Esophagus muscularis mucosa (tissue), 4 donors: ENCODE results near the gene LILRB4. TPM values are rescaled to one million over a fixed set of nuclear protein-coding genes. Genes with fewer than 3 reads are reported as not detected.
"Not testable (repeated sequence)": the region's sequence is repeated elsewhere in the genome, so short reads cannot be mapped to it uniquely, and the experiment has no call there.

Source experiments
- DNase-seq: peaks from one replicate; pipeline ENCODE4 v3.0.0-alpha.2; 2017; ENCODE audit errors: extremely low spot score
- H3K27ac ChIP-seq, 4 donors: fragments of 200-600 bp; sonication (generic); replicated peaks in 1 of 4; 1 replicate in 3 of 4; 2 replicates in 1 of 4; pipeline ENCODE4 v1.5.1; 2016 to 2019; ENCODE audit warnings: mild to moderate bottlenecking in 1 of 4
- H3K27me3 ChIP-seq, 4 donors: fragments of 200-600 bp; sonication (generic); one replicate each; pipeline versions ENCODE4 v1.5.1 to v1.6.0; 2016 to 2019
- H3K36me3 ChIP-seq, 4 donors: fragments of 200-600 bp; sonication (generic); one replicate each; pipeline ENCODE4 v1.5.1; 2016 to 2019
- H3K4me1 ChIP-seq, 4 donors: fragments of 200-600 bp; sonication (generic); one replicate each; pipeline ENCODE4 v1.5.1; 2016 to 2019
- H3K4me3 ChIP-seq, 4 donors: fragments of 200-600 bp; sonication (generic); 1 replicate in 2 of 4; 2 replicates in 2 of 4; pipeline ENCODE4 v1.5.1; 2016 to 2019; ENCODE audit warnings: mild to moderate bottlenecking in 4 of 4, moderate library complexity in 1 of 4
- H3K9me3 ChIP-seq, 4 donors: fragments of 200-600 bp; sonication (generic); 1 replicate in 3 of 4; 2 replicates in 1 of 4; pipeline ENCODE4 v1.5.1; 2016 to 2019
- CTCF ChIP-seq, 3 experiments: fragments of 200-600 bp in 2 of 3; fragments of 450-650 bp in 1 of 3; sonication (generic) in 2 of 3; IDR thresholded peaks; one replicate each; pipeline ENCODE4 v1.5.1; 2017 to 2019; ENCODE audit warnings: antibody characterized with exemption in 3 of 3, mild to moderate bottlenecking in 2 of 3, moderate library complexity in 1 of 3
- EP300 ChIP-seq: sonication (generic); formaldehyde crosslinking; IDR thresholded peaks from one replicate; pipeline ENCODE4 v1.6.1; 2017; ENCODE audit warnings: antibody characterized with exemption
- POLR2A ChIP-seq: fragments of 450-650 bp; IDR thresholded peaks from one replicate; pipeline ENCODE4 v1.6.1; 2017; ENCODE audit warnings: antibody characterized with exemption, moderate library complexity, mild to moderate bottlenecking, low read depth
- POLR2AphosphoS5 ChIP-seq, 2 donors: sonication (generic); formaldehyde crosslinking; IDR thresholded peaks; one replicate each; pipeline ENCODE4 v1.6.1; 2017; ENCODE audit warnings: antibody characterized with exemption in 2 of 2
- WGBS: methylation state at CpG from one replicate; pipeline ENCODE4 v1.1.5; 2018; 5-methylcytosine and 5-hydroxymethylcytosine counted together
- intact Hi-C: fragments of 100-400 bp; cut with DNase I; formaldehyde crosslinking; loops from one replicate; pipeline ENCODE4 v1.15.1; 2023
- total RNA-seq, 4 donors: library from RNA; depleted of rRNA; stranded (reverse); fragments of >200 nt; gene quantifications; one replicate each; pipeline versions ENCODE4 v1.1.0 to v1.2.1, GENCODE V29; 2016

Gene LILRB4
- total RNA-seq, 4 donors from 2014 or later: 4.9 to 16.2 (median 6.5) TPM

DNA sequence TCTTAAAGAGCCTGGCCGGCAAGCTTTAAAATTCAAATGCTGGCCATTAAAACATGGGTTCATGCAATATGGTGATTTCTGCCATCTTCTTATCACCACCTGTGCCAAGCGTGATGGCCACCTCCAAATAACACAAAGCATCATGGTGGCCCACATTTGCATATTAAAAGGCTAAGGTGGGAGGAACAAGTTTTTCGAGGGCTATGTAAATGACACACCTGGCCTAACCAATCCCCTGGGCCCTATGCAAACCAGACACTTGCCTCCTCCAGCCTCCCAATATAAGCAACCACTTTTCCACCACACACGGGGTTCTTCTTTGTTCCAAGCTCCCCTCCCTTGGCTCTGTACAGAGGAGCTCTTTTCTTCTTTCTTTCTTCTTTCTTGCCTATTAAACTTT is 14.4 kb downstream of the LILRB4 start:
- intact Hi-C loops: no loop called here
- Histone ChIP-seq H3K4me3 (no peak overlapping the region), H3K36me3 (no peaks in the 10 kb centered on the region), H3K9me3 (no peaks in the 10 kb centered on the region), H3K4me1 (no peaks in the 10 kb centered on the region), H3K27me3 (peaks cover 0 to 40% (median 0%) of the 10 kb centered on the region in 4 donors), H3K27ac (no peak overlapping the region)
- TF ChIP-seq POLR2AphosphoS5 (IDR thresholded peaks at IDR 0.05) (no peak), EP300 (no peak), CTCF (IDR thresholded peaks at IDR 0.05) (no peak), POLR2A (no peak)
- no peak for DNase-seq
- WGBS: 53% methylated on average over 4 of the region's 4 CpGs

DNA sequence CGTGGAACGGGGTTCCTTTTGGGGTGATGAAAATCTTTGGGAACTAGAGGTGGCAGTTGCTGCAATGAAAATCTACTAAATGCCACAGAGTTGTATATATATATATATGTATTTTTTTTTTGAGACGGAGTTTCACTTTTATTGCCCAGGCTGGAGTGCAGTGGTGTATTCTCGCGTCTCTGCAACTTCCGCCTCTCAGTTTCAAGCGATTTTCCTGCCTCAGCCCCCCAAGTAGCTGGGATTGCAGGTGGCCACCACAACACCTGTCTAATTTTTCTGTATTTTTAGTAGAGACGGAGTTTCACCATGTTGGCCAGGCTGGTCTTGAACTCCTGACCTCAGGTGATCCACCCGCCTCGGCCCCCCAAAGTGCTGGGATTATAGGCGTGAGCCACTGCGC is 18.8 kb downstream of the LILRB4 start:
- H3K4me3 ChIP-seq, H3K36me3 ChIP-seq, H3K27ac ChIP-seq, H3K9me3 ChIP-seq, H3K4me1 ChIP-seq, DNase-seq, intact Hi-C loops: not testable (repeated sequence)
- 85% methylated on average over 12 of the region's 12 CpGs for WGBS
- H3K27me3 ChIP-seq: peaks cover 0 to 55% (median 0%) of the 10 kb centered on the region in 4 donors

DNA sequence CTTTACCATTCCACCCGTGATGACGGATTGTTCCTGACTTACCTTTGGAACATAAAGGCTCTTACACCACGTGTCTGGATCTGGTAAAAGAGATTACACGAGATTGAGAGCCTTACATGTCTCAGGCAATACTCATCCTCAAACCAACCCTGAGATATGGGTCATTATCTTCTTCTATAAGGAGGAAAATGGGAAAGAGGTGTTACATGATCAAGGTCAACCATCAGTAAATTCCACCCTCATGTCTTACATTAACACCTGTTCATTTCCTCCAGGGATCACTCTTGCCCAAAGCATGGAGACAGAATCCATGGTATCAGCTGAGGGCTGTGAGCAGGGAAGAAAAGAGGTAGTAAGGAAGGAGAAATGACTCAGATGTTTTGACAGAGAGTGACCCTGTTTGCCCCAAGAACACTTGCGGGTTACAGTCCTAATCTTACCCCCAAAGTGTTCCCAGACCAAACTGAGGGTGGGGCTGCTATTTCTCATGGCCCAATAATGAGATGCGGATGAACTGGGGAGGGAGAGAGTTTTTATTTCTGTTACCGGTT is 19.6 kb downstream of the LILRB4 start:
- peaks cover 0 to 53% (median 0%) of the 10 kb centered on the region in 4 donors for H3K27me3 ChIP-seq
- intact Hi-C loops: no loop called here
- no peaks in the 10 kb centered on the region for H3K36me3 ChIP-seq
- no peaks in the 10 kb centered on the region for H3K4me1 ChIP-seq
- H3K9me3 ChIP-seq: no peaks in the 10 kb centered on the region
- TF ChIP-seq POLR2A (no peak), POLR2AphosphoS5 (IDR thresholded peaks at IDR 0.05) (no peak)
- 55% methylated on average over 7 of the region's 7 CpGs for WGBS
- no peak overlapping the region for H3K27ac ChIP-seq
- DNase-seq: no peak
- no peak overlapping the region for H3K4me3 ChIP-seq

GRCh38 chr19:54684527-54684926 is 21.7 kb downstream of the LILRB4 start:
- Histone ChIP-seq H3K27ac (no peak overlapping the region), H3K36me3 (no peaks in the 10 kb centered on the region), H3K4me1 (no peaks in the 10 kb centered on the region), H3K9me3 (no peaks in the 10 kb centered on the region), H3K27me3 (peaks cover 0 to 41% (median 0%) of the 10 kb centered on the region in 4 donors), H3K4me3 (no peak overlapping the region)
- intact Hi-C loops: no loop called here
- no peak for DNase-seq
- 14% methylated on average over 3 of the region's 3 CpGs for WGBS
- TF ChIP-seq POLR2A (no peak), CTCF (IDR thresholded peaks at IDR 0.05) (no peak), POLR2AphosphoS5 (IDR thresholded peaks at IDR 0.05) (no peak), EP300 (no peak)

DNA sequence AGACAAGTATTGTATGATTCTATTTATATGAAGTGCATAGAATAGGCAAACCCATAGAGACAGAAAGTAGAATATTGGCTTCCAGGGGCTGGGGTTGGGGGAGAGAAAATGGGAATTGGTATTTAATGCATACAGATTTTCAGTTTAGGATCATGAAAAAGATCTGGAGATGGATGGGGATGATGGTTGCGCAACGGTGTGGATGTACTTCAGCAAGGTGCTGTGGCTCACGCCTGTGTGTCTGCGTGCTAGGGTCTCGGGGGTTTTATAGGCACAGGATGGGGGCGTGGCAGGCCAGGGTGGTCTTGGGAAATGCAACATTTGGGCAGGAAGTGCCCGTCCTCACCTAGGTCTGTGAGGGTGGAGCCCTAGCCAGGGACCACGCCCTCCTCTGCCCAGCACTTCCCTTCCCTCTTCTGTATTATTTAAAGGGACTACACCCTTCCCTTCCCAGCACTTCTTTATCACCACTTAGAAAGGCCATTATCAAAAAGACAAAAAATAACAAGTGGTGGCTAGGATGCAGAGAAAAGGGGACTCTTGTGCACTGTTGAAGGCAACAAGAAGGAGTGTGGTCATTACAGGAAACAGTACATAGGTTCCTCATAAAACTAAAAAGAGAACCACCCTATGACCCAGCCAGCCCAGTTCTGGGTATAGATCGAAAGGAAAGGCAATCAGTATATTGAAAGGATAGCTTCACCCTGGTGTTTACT is 29.0 kb downstream of the LILRB4 start:
- Histone ChIP-seq H3K27ac (no peak overlapping the region), H3K4me1 (no peaks in the 10 kb centered on the region), H3K9me3 (peaks cover 0 to 3% (median 0%) of the 10 kb centered on the region in 4 donors), H3K27me3 (peaks cover 0 to 49% (median 0%) of the 10 kb centered on the region in 4 donors), H3K4me3 (no peak overlapping the region), H3K36me3 (no peaks in the 10 kb centered on the region)
- no peak for TF ChIP-seq CTCF (IDR thresholded peaks at IDR 0.05)
- TF ChIP-seq EP300: no peak
- no peak for TF ChIP-seq POLR2A
- no peak for TF ChIP-seq POLR2AphosphoS5 (IDR thresholded peaks at IDR 0.05)
- no peak for DNase-seq
- WGBS: 64% methylated on average over 9 of the region's 9 CpGs
- intact Hi-C loops: no loop called here
